GM12878 (cell line): Measurements from ENCODE around the gene ITGA8. TPM values are rescaled to one million over a fixed set of nuclear protein-coding genes. Genes with fewer than 3 reads are reported as not detected.

ENCODE experiments used
- ATAC-seq: fragments of 200-7000 bp; cut with Tn5 transposase; 3 replicates; pipeline ENCODE4 v1.9.1; 2020; ENCODE audit warnings: mild to moderate bottlenecking, moderate library complexity
- BruUV-seq: library from RNA; stranded (reverse); fragments of 400-500 nt; replicated peaks from 2 replicates; lab custom pipeline; 2021; lab: Mats Ljungman, UMichigan
- CTCF ChIA-PET: fragments of 300-600 bp; sonication (Branson Sonifier 250); formaldehyde crosslinking; extraction: SDS; loops from one replicate; lab custom pipeline; 2021; ENCODE audit warnings: inconsistent platforms; lab: Yijun Ruan, JAX
- POLR2A ChIA-PET: fragments of 350-600 bp; formaldehyde crosslinking; extraction: SDS; loops from one replicate; lab custom pipeline; 2021; ENCODE audit warnings: inconsistent platforms; lab: Charles Lee
- RAD21 ChIA-PET: fragments of 300-600 bp; sonication (Branson Sonifier 250); formaldehyde crosslinking; loops from one replicate; lab custom pipeline; 2023; ENCODE audit warnings: antibody characterized with exemption; ENCODE audit not compliant: unreplicated experiment; lab: Charles Lee
- SMC1A ChIA-PET: fragments of 300-600 bp; sonication (Branson Sonifier 250); formaldehyde crosslinking; loops from one replicate; lab custom pipeline; 2023; ENCODE audit not compliant: unreplicated experiment, uncharacterized antibody; lab: Charles Lee
- DNase-seq: peaks from one replicate; pipeline ENCODE4 v3.0.0-alpha.2; 2011; ENCODE audit warnings: low read depth, low spot score
- FAIRE-seq: peaks from 3 replicates; lab custom pipeline; 2011; peaks lifted over from hg19 to GRCh38; lab: Jason Lieb, UNC
- H2AFZ ChIP-seq: 2 replicates; pipeline ENCODE4 v1.6.0; 2011; ENCODE audit warnings: low read depth, low read length, control low read depth; ENCODE audit not compliant: control insufficient read depth
- H3K27ac ChIP-seq: 2 replicates; pipeline ENCODE4 v1.5.1; 2011; ENCODE audit warnings: control low read depth; ENCODE audit not compliant: control insufficient read depth, insufficient read depth
- H3K27me3 ChIP-seq, 2 experiments: replicated peaks in 1 of 2; 2 replicates each; pipeline versions ENCODE4 v1.6.0 to v1.6.1; 2011; ENCODE audit warnings: low read length in 1 of 2; ENCODE audit not compliant: control insufficient read depth in 2 of 2, insufficient read depth in 2 of 2
- H3K36me3 ChIP-seq, 2 experiments: 2 replicates each; pipeline ENCODE4 v1.5.1; 2011; ENCODE audit warnings: low read length in 1 of 2; ENCODE audit not compliant: control insufficient read depth in 2 of 2, insufficient read depth in 2 of 2
- H3K4me1 ChIP-seq: 2 replicates; pipeline ENCODE4 v1.6.1; 2011; ENCODE audit warnings: mild to moderate bottlenecking, low read length, moderate library complexity, mixed read lengths; ENCODE audit not compliant: control insufficient read depth, insufficient read depth
- H3K4me2 ChIP-seq: 2 replicates; pipeline ENCODE4 v1.6.0; 2011; ENCODE audit warnings: control low read depth; ENCODE audit not compliant: control insufficient read depth, insufficient read depth
- H3K4me3 ChIP-seq: fragments of 200-600 bp; sonication (generic); 2 replicates; pipeline ENCODE4 v1.5.1; 2016
- H3K79me2 ChIP-seq: 2 replicates; pipeline ENCODE4 v1.6.0; 2011; ENCODE audit warnings: low read length; ENCODE audit not compliant: control insufficient read depth, insufficient read depth
- H3K9ac ChIP-seq: 2 replicates; pipeline ENCODE4 v1.8.0; 2011; ENCODE audit warnings: low read length, control low read depth, mixed read lengths; ENCODE audit not compliant: control insufficient read depth, insufficient read depth
- H3K9me3 ChIP-seq: replicated peaks from 3 replicates; pipeline ENCODE4 v1.5.1; 2011; ENCODE audit warnings: mild to moderate bottlenecking, low read length; ENCODE audit not compliant: control insufficient read depth, insufficient read depth
- H4K20me1 ChIP-seq: 2 replicates; pipeline ENCODE4 v1.6.0; 2011; ENCODE audit not compliant: control insufficient read depth, insufficient read depth
- BACH1 ChIP-seq: fragments of 450-650 bp; IDR thresholded peaks from 2 replicates; pipeline ENCODE4 v1.6.1; 2017; ENCODE audit warnings: mild to moderate bottlenecking, borderline replicate concordance
- BHLHE40 ChIP-seq, 2 experiments: fragments of 450-650 bp in 1 of 2; IDR thresholded peaks; 2 replicates each; pipeline ENCODE4 v1.6.1; 2011 to 2017; ENCODE audit warnings: low read depth in 2 of 2, borderline replicate concordance in 1 of 2, improper control_type of control experiment in 1 of 2, low read length in 1 of 2, mild to moderate bottlenecking in 1 of 2
- BMI1 ChIP-seq: fragments of 450-650 bp; IDR thresholded peaks from 2 replicates; pipeline ENCODE4 v1.6.1; 2016; ENCODE audit warnings: mild to moderate bottlenecking, moderate library complexity, borderline replicate concordance
- FOXM1 ChIP-seq: IDR thresholded peaks from 2 replicates; pipeline ENCODE4 v1.6.1; 2012; ENCODE audit warnings: low read depth, mild to moderate bottlenecking, inconsistent platforms, low read length, moderate library complexity
- HCFC1 ChIP-seq: fragments of 150-350 bp; IDR thresholded peaks from 2 replicates; pipeline ENCODE4 v1.6.1; 2014; ENCODE audit warnings: low read length
- HDGF ChIP-seq: fragments of 450-650 bp; IDR thresholded peaks from 2 replicates; pipeline ENCODE4 v1.6.1; 2016; ENCODE audit warnings: antibody characterized with exemption
- IKZF1 ChIP-seq: fragments of 450-650 bp; conservative IDR thresholded peaks from 2 replicates; pipeline ENCODE4 v1.6.1; 2017; ENCODE audit warnings: antibody characterized with exemption, mild to moderate bottlenecking
- MLLT1 ChIP-seq: fragments of 450-650 bp; IDR thresholded peaks from 2 replicates; pipeline ENCODE4 v1.6.1; 2016; ENCODE audit warnings: mild to moderate bottlenecking
- MTA2 ChIP-seq: fragments of 450-650 bp; IDR thresholded peaks from 2 replicates; pipeline ENCODE4 v1.6.1; 2016; ENCODE audit warnings: low read depth, mild to moderate bottlenecking, moderate library complexity
- MXI1 ChIP-seq: fragments of 150-350 bp; IDR thresholded peaks from 2 replicates; pipeline ENCODE4 v1.6.1; 2011; ENCODE audit warnings: low read depth, mild to moderate bottlenecking, inconsistent platforms, low read length, improper control_type of control experiment
- NR2C1 ChIP-seq: fragments of 450-650 bp; IDR thresholded peaks from 2 replicates; pipeline ENCODE4 v1.6.1; 2017; ENCODE audit warnings: antibody characterized with exemption, mild to moderate bottlenecking, moderate library complexity
- PKNOX1 ChIP-seq: fragments of 450-650 bp; IDR thresholded peaks from 2 replicates; pipeline ENCODE4 v1.6.1; 2016; ENCODE audit warnings: mild to moderate bottlenecking
- RAD51 ChIP-seq: fragments of 450-650 bp; IDR thresholded peaks from 2 replicates; pipeline ENCODE4 v1.6.1; 2016; ENCODE audit warnings: moderate library complexity, mild to moderate bottlenecking, inconsistent platforms
- RB1 ChIP-seq: fragments of 450-650 bp; formaldehyde crosslinking; IDR thresholded peaks from 2 replicates; pipeline ENCODE4 v1.6.1; 2017; ENCODE audit warnings: mild to moderate bottlenecking, borderline replicate concordance
- RUNX3 ChIP-seq: IDR thresholded peaks from 2 replicates; pipeline ENCODE4 v1.6.1; 2012; ENCODE audit warnings: low read length, inconsistent platforms
- SREBF1 ChIP-seq: IDR thresholded peaks from 2 replicates; pipeline ENCODE4 v1.6.1; 2012; ENCODE audit warnings: mild to moderate bottlenecking, low read length
- SREBF2 ChIP-seq: IDR thresholded peaks from 2 replicates; pipeline ENCODE4 v1.6.1; 2012; ENCODE audit warnings: mild to moderate bottlenecking, low read length
- SRF ChIP-seq, 2 experiments: IDR thresholded peaks; 2 replicates each; pipeline ENCODE4 v1.6.1; 2011; ENCODE audit warnings: low read depth in 2 of 2, low read length in 2 of 2, mild to moderate bottlenecking in 1 of 2, moderate library complexity in 1 of 2
- ZNF687 ChIP-seq: fragments of 450-650 bp; IDR thresholded peaks from 2 replicates; pipeline ENCODE4 v1.6.1; 2017; ENCODE audit warnings: mild to moderate bottlenecking, moderate library complexity
- WGBS: methylation state at CpG from one replicate; pipeline ENCODE4 v1.1.6; 2016; ENCODE audit warnings: low lambda C conversion rate; ENCODE audit not compliant: insufficient replicate concordance, insufficient coverage; ENCODE audit errors: missing lambda C conversion rate; 5-methylcytosine and 5-hydroxymethylcytosine counted together
- in situ Hi-C: fragments of 300-500 bp; cut with MboI; formaldehyde crosslinking; loops from 9 replicates; pipeline ENCODE4 v1.14.3; 2018; ENCODE audit warnings: mixed read lengths
- intact Hi-C: fragments of 100-400 bp; cut with micrococcal nuclease; formaldehyde crosslinking; loops from one replicate; pipeline ENCODE4 v1.14.2; 2022; ENCODE audit not compliant: unreplicated experiment
- polyA plus RNA-seq, 11 experiments: library from polyadenylated mRNA; depleted of rRNA in 4 of 11; unstranded in 6 of 11; stranded (reverse) in 5 of 11; fragments of >200 nt; fragmentation: Nextera tagmentation in 4 of 11; fragmentation: Illumina TruSeq in 1 of 11; extraction: Ambion mirVana in 4 of 11; extraction: Trizol in 1 of 11; gene quantifications; 1 replicate in 1 of 11; 2 replicates in 10 of 11; pipeline versions ENCODE4 v1.2.1 to v1.2.3, GENCODE V29; 2011 to 2016; ENCODE audit warnings: inconsistent platforms in 2 of 11, missing spikeins in 2 of 11, low read depth in 1 of 11
- total RNA-seq, 4 experiments: library from RNA; depleted of rRNA in 3 of 4; stranded (reverse); fragments of >200 nt in 3 of 4; fragmentation: Illumina TruSeq in 1 of 4; extraction: Trizol in 1 of 4; gene quantifications; 2 replicates each; pipeline versions ENCODE4 v1.2.1 to v1.2.3, GENCODE V29; 2013 to 2021

Gene ITGA8
- total and polyA plus RNA-seq, 10 of the 15 experiments (the other 5 are each of a cell fraction or from before 2014, with no cell fraction given): 0.03 TPM; not detected in 9

GRCh38 chr10:15591431-15591830, 128.3 kb downstream of the ITGA8 start:
- in situ Hi-C loops (no loop called here), intact Hi-C loops (loop anchor here (5.0 kb wide), 1 partner anchor 136 kb away; no protein-coding TSS in a partner anchor)
- ATAC-seq (no peak), FAIRE-seq (no peak), DNase-seq (no peak)
- Histone ChIP-seq H4K20me1 (no peaks in the 10 kb centered on the region), H3K9me3 (no peaks in the 10 kb centered on the region), H3K27ac (no peak overlapping the region), H3K36me3 (no peaks in the 10 kb centered on the region), H3K4me3 (no peak overlapping the region), H2AFZ (no peak overlapping the region), H3K4me2 (no peak overlapping the region), H3K9ac (no peak overlapping the region), H3K79me2 (no peaks in the 10 kb centered on the region), H3K4me1 (no peaks in the 10 kb centered on the region), H3K27me3 (no peaks in the 10 kb centered on the region; a peak in 1 of 4 replicates)
- POLR2A ChIA-PET: no interaction called here
- RAD21 ChIA-PET: interaction anchor here (0.9 kb wide), 1 partner anchor 235 kb away, joined by 3 read pairs; no protein-coding TSS in a partner anchor
- SMC1A ChIA-PET: no interaction called here
- CTCF ChIA-PET: no interaction called here
- 50% methylated on average over 2 of the region's 2 CpGs for WGBS
- BruUV-seq: no TSS peak
- TF ChIP-seq IKZF1: no peak
- TF ChIP-seq SREBF1: no peak
- no peak for TF ChIP-seq BMI1
- TF ChIP-seq HDGF: no peak
- no peak for TF ChIP-seq BACH1
- no peak for TF ChIP-seq MTA2
- TF ChIP-seq SREBF2: no peak
- no peak for TF ChIP-seq PKNOX1
- no peak for TF ChIP-seq RAD51
- no peak for TF ChIP-seq RUNX3
- TF ChIP-seq RB1: no peak
- TF ChIP-seq NR2C1: no peak
- no peak for TF ChIP-seq SRF (IDR thresholded peaks at IDR 0.05; ENCODE audit: low read depth in 2 of 2, low read length in 2 of 2)
- no peak for TF ChIP-seq MLLT1
- TF ChIP-seq HCFC1: no peak
- TF ChIP-seq MXI1: no peak
- TF ChIP-seq BHLHE40 (IDR thresholded peaks at IDR 0.05; ENCODE audit: borderline replicate concordance in 1 of 2, low read depth in 2 of 2, low read length in 1 of 2): no peak
- TF ChIP-seq FOXM1: no peak
- TF ChIP-seq ZNF687: no peak
